HK-2 (cell line): ENCODE measurements around the gene ZBTB34.

Experiments used
- DNase-seq: peaks from one replicate; pipeline ENCODE4 v3.0.0-alpha.2; 2018; ENCODE audit not compliant: unreplicated experiment

Gene ZBTB34

DNA sequence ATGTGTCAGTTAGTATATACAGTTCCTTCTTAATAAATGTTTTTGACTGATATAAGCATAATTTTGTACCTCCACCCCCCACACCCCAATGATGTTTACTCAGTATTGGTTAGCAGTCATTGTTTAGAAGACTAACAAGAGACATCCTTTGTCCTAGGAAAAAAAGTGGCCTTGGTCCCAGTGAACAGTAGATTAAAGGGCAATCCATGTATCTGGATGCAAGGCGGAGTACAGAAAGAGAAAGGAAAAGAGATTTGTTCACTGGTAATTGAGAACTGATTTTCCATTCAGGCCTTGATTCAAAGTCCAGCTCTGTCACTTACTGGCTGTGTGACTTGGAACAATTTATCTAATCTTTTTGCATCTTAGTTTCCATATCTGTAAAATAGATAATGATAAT, 58.8 kb downstream of the ZBTB34 start:
- no peak for DNase-seq

DNA sequence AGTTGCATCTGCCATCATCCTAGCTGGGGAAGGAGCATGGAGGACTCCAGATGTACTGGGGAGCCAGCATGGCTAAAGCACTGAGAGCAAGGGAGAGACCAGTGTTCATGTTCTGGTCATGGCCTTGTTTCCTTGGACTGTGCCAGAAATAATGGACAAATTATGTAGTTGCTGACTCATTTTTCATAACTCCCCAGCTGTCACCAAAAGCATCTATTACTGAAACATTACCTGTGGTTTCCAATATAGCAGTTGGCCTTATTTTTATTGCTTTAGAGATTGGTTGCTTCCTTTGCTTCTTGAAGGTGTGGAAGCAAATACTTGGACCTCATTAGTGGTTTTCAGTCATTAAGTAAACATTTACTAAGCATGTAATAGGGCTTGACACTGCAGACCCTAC, 65.4 kb downstream of the ZBTB34 start:
- DNase-seq, result no peak

DNA sequence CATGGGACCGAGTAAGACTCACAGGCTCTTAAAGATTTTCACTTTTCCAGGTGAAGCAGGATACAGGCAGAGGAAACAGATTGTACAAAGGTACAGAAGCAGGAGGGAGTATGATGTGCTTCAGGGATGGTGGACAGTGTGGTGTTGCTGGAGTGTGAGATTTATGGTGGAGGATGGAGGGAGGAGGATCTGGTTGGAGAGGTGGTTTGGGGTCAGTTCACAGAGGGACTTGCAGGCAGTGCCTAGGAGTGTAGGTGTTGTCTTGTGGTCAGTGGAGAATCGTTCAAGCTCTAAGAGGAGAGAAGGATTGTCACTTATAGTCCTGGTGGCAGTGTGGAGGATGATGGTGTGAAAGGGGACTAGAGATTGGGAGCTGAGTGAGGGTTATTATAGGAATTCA, 65.9 kb downstream of the ZBTB34 start:
- no peak for DNase-seq

DNA sequence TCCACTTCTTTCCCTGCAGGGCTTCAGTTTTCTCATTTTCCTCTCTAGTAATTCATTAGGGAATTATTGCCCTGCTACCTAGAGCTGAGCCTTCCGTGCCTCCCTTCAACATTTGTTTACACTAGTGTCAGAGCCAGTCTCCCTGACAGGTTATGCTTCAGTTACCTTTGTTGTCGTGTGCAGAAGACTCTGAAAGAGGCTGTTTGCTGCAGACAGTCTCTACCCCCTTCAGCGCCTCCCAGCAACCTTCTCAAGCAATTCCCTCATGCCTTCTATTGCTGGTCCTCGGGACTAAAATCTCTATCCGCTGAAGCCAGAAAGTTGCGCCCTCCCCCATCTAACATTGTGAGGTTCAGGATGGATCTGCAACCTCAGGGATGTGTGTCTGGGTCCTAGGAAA, 67.0 kb downstream of the ZBTB34 start:
- DNase-seq, result no peak

DNA sequence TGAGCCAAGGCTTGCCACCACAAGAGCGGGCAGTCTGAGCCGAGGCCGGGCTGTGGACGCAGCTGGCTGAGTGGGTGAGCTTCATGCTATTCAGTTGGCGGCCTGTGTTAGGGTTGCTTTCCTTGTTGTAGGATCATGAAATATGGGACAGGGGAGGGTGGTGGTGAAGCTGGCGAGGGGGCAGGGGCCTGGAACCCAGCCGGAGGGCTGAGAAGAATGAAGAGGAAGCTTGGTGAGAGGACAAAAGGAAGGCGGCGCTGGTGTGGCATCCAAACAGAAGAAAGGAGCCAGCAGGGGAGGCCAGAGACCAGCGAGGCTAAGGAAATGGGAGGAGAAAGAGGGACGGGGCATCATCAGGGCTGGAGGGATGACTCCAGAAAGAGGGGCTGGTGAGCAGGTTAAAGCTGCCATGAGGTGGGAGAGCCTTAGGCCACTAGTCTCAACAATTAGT, 72.5 kb downstream of the ZBTB34 start:
- no peak for DNase-seq

DNA sequence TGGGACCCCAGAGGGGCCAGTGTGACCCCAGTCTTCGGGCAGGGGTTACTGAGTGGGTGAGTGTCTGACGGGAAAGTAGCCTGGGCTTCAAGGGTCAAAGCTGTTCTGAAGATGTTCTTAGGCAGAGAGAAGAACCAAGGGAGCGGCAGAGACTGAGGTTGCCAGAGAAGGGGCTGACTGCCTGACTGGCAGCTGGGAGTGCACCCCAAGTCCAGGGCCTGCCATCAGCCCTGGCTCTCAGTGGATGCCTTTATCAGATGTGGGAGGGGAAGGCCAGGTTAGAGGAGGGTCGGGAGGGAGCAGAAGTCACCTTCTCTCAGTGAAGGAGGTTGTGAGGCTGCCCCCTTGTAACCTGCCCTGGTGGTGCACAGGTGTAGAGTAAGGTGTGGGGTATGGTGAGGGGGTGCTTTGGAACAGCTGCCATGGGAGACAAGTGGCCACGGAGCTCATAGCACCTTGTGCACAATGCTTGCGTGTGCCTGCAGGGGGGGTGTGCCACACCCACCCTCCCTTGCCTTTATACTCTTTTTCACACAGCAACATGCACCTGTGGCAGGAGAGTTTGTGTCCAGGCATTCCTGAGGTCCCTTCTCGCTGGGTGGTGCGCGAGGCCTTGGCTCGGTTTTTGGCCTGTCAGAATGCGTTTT, 73.0 kb downstream of the ZBTB34 start:
- no peak for DNase-seq

DNA sequence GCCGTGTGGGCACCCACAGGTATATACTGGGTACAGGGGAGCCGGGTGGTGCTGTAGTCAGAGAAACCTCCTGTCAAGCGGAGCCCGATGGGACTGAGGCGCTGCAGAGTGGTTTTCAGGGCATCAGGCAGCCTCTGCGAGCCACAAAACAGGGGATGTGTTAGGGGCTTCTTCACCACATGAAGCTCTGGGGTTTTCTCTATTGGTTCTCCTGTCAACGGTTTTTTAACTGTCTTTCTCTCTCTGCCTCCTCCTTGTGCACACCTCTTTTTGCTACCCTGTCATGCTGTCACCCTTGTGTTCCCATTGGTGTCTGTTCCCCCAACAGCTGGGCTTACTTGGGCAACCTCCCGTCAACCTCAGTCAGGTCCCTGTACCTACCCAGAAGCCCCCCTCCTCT, 74.0 kb downstream of the ZBTB34 start:
- no peak for DNase-seq
